ENCODE results near the gene TOGARAM1. TPM values are rescaled to one million over a fixed set of nuclear protein-coding genes. Genes with fewer than 3 reads are reported as not detected.

Gene TOGARAM1
- total and polyA plus RNA-seq, 9 donors: 8.4 to 28.3 (median 21.6) TPM

- Histone ChIP-seq H3K27ac (no peak overlapping the region), H3K4me1 (ENCODE audit: insufficient read depth) (peaks cover 2% of the 10 kb centered on the region), H3K27me3 (no peaks in the 10 kb centered on the region), H3K4me3 (no peak overlapping the region), H3K36me3 (no peaks in the 10 kb centered on the region), H3K9me3 (no peaks in the 10 kb centered on the region)
- DNase-seq: no peak
- intact Hi-C loops (cut with DNase I): no loop called here
- no peak for TF ChIP-seq CTCF (IDR thresholded peaks at IDR 0.05)
- TF ChIP-seq POLR2A (IDR thresholded peaks at IDR 0.05): no peak
- TF ChIP-seq EP300 (IDR thresholded peaks at IDR 0.05): no peak
- WGBS, 3 donors: 83 to 90% (median 85%) methylated on average over 3 of the region's 3 CpGs
Measured at GRCh38 chr14:44989497-44990440, 27.8 kb downstream of the TOGARAM1 start.

GRCh38 chr14:44990533-44990932, 28.5 kb downstream of the TOGARAM1 start:
- Histone ChIP-seq H3K9me3 (no peaks in the 10 kb centered on the region), H3K27me3 (no peaks in the 10 kb centered on the region), H3K27ac (no peak overlapping the region), H3K36me3 (no peaks in the 10 kb centered on the region), H3K4me3 (no peak overlapping the region), H3K4me1 (ENCODE audit: insufficient read depth) (peaks cover 2% of the 10 kb centered on the region)
- intact Hi-C loops (cut with DNase I): no loop called here
- no peak for DNase-seq
- WGBS, 3 donors: 58 to 72% (median 66%) methylated on average over 2 of the region's 2 CpGs
- no peak for TF ChIP-seq POLR2A (IDR thresholded peaks at IDR 0.05)
- no peak for TF ChIP-seq EP300 (IDR thresholded peaks at IDR 0.05)
- no peak for TF ChIP-seq CTCF (IDR thresholded peaks at IDR 0.05)

- H3K27ac ChIP-seq: no peak overlapping the region
- DNase-seq: no peak
Measured at GRCh38 chr14:44995196-44995595, 33.2 kb downstream of the TOGARAM1 start.

GRCh38 chr14:44995770-44996294, 33.8 kb downstream of the TOGARAM1 start:
- no peak overlapping the region for H3K4me3 ChIP-seq
- no peak for TF ChIP-seq POLR2A (IDR thresholded peaks at IDR 0.05)
- no peak for TF ChIP-seq EP300 (IDR thresholded peaks at IDR 0.05)
- TF ChIP-seq CTCF (IDR thresholded peaks at IDR 0.05): no peak
- H3K4me1 ChIP-seq (ENCODE audit: insufficient read depth): no peaks in the 10 kb centered on the region
- no peaks in the 10 kb centered on the region for H3K27me3 ChIP-seq
- intact Hi-C loops (cut with DNase I): no loop called here
- no peak overlapping the region for H3K27ac ChIP-seq
- H3K9me3 ChIP-seq: no peaks in the 10 kb centered on the region
- H3K36me3 ChIP-seq: no peaks in the 10 kb centered on the region
- 72 to 79% (median 74%) methylated on average over 4 of the region's 4 CpGs for WGBS, 3 donors
- DNase-seq: no peak

More at GRCh38 chr14:44995196-44995595, 33.2 kb downstream of the TOGARAM1 start:
- Histone ChIP-seq H3K4me1 (ENCODE audit: insufficient read depth) (no peaks in the 10 kb centered on the region), H3K9me3 (no peaks in the 10 kb centered on the region), H3K4me3 (no peak overlapping the region), H3K27me3 (no peaks in the 10 kb centered on the region), H3K36me3 (no peaks in the 10 kb centered on the region)
- no peak for TF ChIP-seq CTCF (IDR thresholded peaks at IDR 0.05)
- TF ChIP-seq EP300 (IDR thresholded peaks at IDR 0.05): no peak
- no peak for TF ChIP-seq POLR2A (IDR thresholded peaks at IDR 0.05)
- intact Hi-C loops (cut with DNase I): no loop called here
- whole genome bisulfite sequencing, 3 donors: 67 to 86% (median 84%) methylated on average over 3 of the region's 3 CpGs
